Left ventricle myocardium inferior (tissue), 1 donor: ENCODE data around the gene NTNG2. TPM values are rescaled to one million over a fixed set of nuclear protein-coding genes. Genes with fewer than 3 reads are reported as not detected.
A peak's percentile ranks its signal among the peaks of the same experiment; 100 is the strongest.

Source experiments
- DNase-seq: peaks from one replicate; pipeline ENCODE4 v3.0.0-alpha.2; 2020
- H3K27ac ChIP-seq: fragments of 200-600 bp; replicated peaks from 2 replicates; pipeline ENCODE4 v1.8.0; 2021
- H3K27me3 ChIP-seq: fragments of 200-600 bp; 2 replicates; pipeline ENCODE4 v1.8.0; 2021; ENCODE audit warnings: low read depth
- H3K36me3 ChIP-seq: fragments of 200-600 bp; 2 replicates; pipeline ENCODE4 v1.8.0; 2021
- H3K4me1 ChIP-seq: fragments of 200-600 bp; 2 replicates; pipeline ENCODE4 v1.8.0; 2021
- H3K4me3 ChIP-seq: fragments of 200-600 bp; 2 replicates; pipeline ENCODE4 v1.8.0; 2021; ENCODE audit warnings: mild to moderate bottlenecking, moderate library complexity
- H3K9me3 ChIP-seq: fragments of 200-600 bp; replicated peaks from 2 replicates; pipeline ENCODE4 v1.8.0; 2021
- CTCF ChIP-seq: fragments of 200-600 bp; IDR thresholded peaks from 2 replicates; pipeline ENCODE4 v1.8.0; 2021; ENCODE audit warnings: antibody characterized with exemption, mild to moderate bottlenecking, borderline replicate concordance
- intact Hi-C: fragments of 100-400 bp; cut with micrococcal nuclease; formaldehyde crosslinking; loops from one replicate; pipeline ENCODE4 v1.11.0; 2022
- total RNA-seq: library from RNA; stranded (reverse); fragmentation: NEBNext Ultra II Directional; extraction: Animal tissue kit (Norgen Biotek cat#: 25700); gene quantifications from one replicate; pipeline ENCODE4 v1.2.1, GENCODE V29; 2021
- donor health status: DM: no; HTN: yes; CAD: no; lungs with severe emphysema.

Gene NTNG2
- total RNA-seq, 1 donor from 2014 or later = 1.9 TPM

DNA sequence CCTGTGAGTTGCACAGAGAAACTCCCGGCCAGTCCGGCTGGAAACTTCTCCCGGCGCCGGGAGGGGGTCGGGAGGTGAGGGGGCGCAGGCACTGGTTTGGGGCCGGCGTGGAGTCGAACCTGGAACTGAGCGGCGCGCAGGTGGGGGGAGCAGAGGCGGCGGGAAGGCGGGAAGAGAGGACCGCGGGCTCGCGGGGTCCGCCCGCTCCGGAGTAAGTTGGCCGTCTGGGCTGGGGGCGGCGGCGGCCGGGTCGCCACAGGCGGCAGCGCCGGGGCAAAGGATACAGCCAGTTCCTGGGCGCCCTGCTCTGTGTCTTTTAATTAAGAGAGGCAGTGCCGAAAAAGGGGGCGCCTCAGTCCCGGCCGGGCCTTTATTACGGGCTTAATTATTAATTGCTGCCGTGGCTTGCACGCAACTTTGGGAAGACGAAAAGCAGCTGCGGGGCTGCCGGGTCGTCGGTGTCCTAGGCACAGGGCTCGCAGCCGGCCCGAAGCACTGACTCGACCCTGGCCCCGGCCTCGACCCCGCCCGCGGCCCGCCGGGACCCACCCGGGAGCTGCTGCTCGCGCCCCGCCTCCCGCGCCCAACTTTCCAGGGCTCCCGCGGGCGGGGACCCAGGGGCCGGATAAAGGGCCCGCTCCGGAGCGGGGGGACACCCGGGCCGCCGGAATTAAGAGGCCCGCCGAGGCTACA lies 1.1 kb downstream of the NTNG2 start:
- Histone ChIP-seq H3K4me1 (peaks cover 45% of the 10 kb centered on the region), H3K27ac (no peak overlapping the region), H3K27me3 (peaks cover 97% of the 10 kb centered on the region), H3K9me3 (no peaks in the 10 kb centered on the region), H3K36me3 (no peaks in the 10 kb centered on the region), H3K4me3 (peak overlapping the region; percentile 74)
- no peak for DNase-seq
- no peak for TF ChIP-seq CTCF
- intact Hi-C loops = no loop called here

DNA sequence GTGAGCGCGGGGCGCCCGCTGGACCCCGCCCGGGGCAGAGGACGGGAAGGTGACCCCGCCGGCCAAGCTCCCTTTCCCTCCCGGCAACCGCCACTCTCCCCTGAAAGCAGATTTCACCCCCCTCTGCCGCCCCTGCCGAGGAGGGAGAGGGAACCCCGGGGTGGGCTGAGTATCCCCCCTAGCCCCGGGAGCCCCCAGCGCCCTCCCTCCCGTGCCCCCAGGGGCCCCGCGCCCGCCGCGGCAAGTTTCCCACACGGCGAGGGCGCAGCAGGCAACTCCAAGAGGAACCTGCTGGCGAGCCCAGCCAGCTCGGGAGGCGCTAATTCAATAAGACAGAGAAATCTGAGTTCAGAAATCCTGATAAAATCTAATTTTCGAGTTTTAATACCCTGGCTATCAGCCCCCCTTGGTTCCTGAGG lies 1.6 kb downstream of the NTNG2 start:
- intact Hi-C loops = no loop called here

DNA sequence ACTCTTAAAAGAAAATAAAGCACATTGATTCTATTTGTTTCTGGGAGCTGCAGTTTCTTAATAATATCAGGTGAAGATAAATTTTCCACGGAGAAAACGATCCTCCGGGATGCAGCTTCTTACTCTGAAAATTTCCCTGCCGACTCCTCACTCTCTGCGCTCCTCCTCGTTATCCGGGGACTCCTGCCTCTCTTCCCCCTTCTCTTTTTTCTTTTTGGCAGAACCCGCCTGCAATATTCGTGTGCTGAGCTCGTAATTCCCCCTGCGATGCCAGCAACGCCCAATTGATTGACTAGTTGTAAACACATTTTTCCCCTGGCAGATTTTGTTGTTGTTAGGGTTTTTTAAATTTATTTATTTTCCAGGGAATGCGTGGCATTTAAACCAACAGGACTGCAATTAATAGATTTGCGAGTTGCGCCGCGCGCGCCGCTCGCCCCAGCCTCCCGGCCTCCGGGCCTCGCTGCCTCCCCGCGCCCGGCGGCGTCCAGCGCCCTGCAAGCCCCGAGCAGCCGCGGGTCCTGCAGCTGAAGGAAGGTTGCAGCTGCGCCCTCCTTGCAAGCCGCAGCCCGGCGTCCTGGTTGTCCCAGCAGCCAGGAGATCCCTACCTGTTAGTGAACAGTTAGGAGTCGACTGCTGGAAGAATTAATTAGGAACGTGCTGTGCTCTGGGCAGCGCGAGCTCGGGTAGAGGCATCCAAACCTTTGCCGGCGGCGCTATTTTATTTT lies 2.2 kb downstream of the NTNG2 start:
- H3K4me3 ChIP-seq = peak overlapping the region; percentile 74
- H3K27ac ChIP-seq = no peak overlapping the region
- no peak for DNase-seq
- no peaks in the 10 kb centered on the region for H3K9me3 ChIP-seq
- no peaks in the 10 kb centered on the region for H3K36me3 ChIP-seq
- intact Hi-C loops = no loop called here
- peaks cover 97% of the 10 kb centered on the region for H3K27me3 ChIP-seq
- peaks cover 45% of the 10 kb centered on the region for H3K4me1 ChIP-seq
- no peak for TF ChIP-seq CTCF

More for the DNA sequence above, 1.6 kb downstream of the NTNG2 start:
- DNase-seq = no peak
- Histone ChIP-seq H3K36me3 (no peaks in the 10 kb centered on the region), H3K4me3 (peak overlapping the region; percentile 74), H3K4me1 (peaks cover 45% of the 10 kb centered on the region), H3K27me3 (peaks cover 97% of the 10 kb centered on the region), H3K9me3 (no peaks in the 10 kb centered on the region), H3K27ac (no peak overlapping the region)
- TF ChIP-seq CTCF = no peak

- intact Hi-C loops = no loop called here
- TF ChIP-seq CTCF = no peak
- H3K4me3 ChIP-seq = peak overlapping the region; percentile 74
- no peaks in the 10 kb centered on the region for H3K36me3 ChIP-seq
- peaks cover 45% of the 10 kb centered on the region for H3K4me1 ChIP-seq
- no peak for DNase-seq
- H3K27ac ChIP-seq = peak overlapping the region; percentile 16
- H3K27me3 ChIP-seq = peaks cover 97% of the 10 kb centered on the region
- H3K9me3 ChIP-seq = no peaks in the 10 kb centered on the region
Measured at GRCh38 chr9:132164604-132165362, 2.9 kb downstream of the NTNG2 start.

GRCh38 chr9:132166599-132166998 lies 4.7 kb downstream of the NTNG2 start:
- H3K27me3 ChIP-seq = peaks cover 97% of the 10 kb centered on the region
- no peak for TF ChIP-seq CTCF
- H3K27ac ChIP-seq = no peak overlapping the region
- no peaks in the 10 kb centered on the region for H3K36me3 ChIP-seq
- no peak overlapping the region for H3K4me3 ChIP-seq
- intact Hi-C loops = no loop called here
- H3K4me1 ChIP-seq = peaks cover 35% of the 10 kb centered on the region
- no peaks in the 10 kb centered on the region for H3K9me3 ChIP-seq
- DNase-seq = no peak
